Hematopoietic multipotent progenitor cell treated with erythropoietin and hydrocortisone succinate and interleukin-3 and kit ligand, for 6 days (in vitro differentiated cells): ENCODE measurements around the gene TOPBP1.

Experiments used
- DNase-seq: peaks from one replicate; pipeline ENCODE4 v3.0.0-alpha.2; 2015

Gene TOPBP1

GRCh38 chr3:133606342-133606741 is 55.4 kb downstream of the TOPBP1 start:
- no peak for DNase-seq

- DNase-seq, result no peak
Measured at GRCh38 chr3:133600572-133601081, 61.1 kb downstream of the TOPBP1 start.

- no peak for DNase-seq
Measured at GRCh38 chr3:133599280-133599679, 62.5 kb downstream of the TOPBP1 start.

- no peak for DNase-seq
Measured at GRCh38 chr3:133598405-133598804, 63.3 kb downstream of the TOPBP1 start.

GRCh38 chr3:133595341-133595740 is 66.4 kb downstream of the TOPBP1 start:
- DNase-seq, result no peak

GRCh38 chr3:133593243-133593642 is 68.5 kb downstream of the TOPBP1 start:
- DNase-seq, result no peak

- no peak for DNase-seq
Measured at GRCh38 chr3:133592843-133593242, 68.9 kb downstream of the TOPBP1 start.

- no peak for DNase-seq
Measured at GRCh38 chr3:133591271-133591742, 70.4 kb downstream of the TOPBP1 start.

GRCh38 chr3:133589503-133589902 is 72.2 kb downstream of the TOPBP1 start:
- DNase-seq, result no peak

GRCh38 chr3:133588784-133589465 is 72.8 kb downstream of the TOPBP1 start:
- DNase-seq, result no peak

- no peak for DNase-seq
Measured at GRCh38 chr3:133588035-133588434, 73.7 kb downstream of the TOPBP1 start.

GRCh38 chr3:133583396-133583795 is 78.3 kb downstream of the TOPBP1 start:
- no peak for DNase-seq

GRCh38 chr3:133578548-133579191 is 83.1 kb downstream of the TOPBP1 start:
- DNase-seq, result peak; percentile 43

- no peak for DNase-seq
Measured at GRCh38 chr3:133576169-133576568, 85.6 kb downstream of the TOPBP1 start.

GRCh38 chr3:133575086-133575485 is 86.7 kb downstream of the TOPBP1 start:
- peak; percentile 31 for DNase-seq

GRCh38 chr3:133574260-133574881 is 87.4 kb downstream of the TOPBP1 start:
- peak; percentile 85 for DNase-seq

GRCh38 chr3:133573629-133574194 is 88.0 kb downstream of the TOPBP1 start, which contains the start of gene CDV3:
CDV3 (plus strand) TSS chr3:133573686; CDS start chr3:133574045, 359 bp downstream.
- DNase-seq, result no peak

GRCh38 chr3:133573054-133573628 is 88.6 kb downstream of the TOPBP1 start:
- peak; percentile 100 for DNase-seq

- DNase-seq, result peak; percentile 86
Measured at GRCh38 chr3:133572158-133573053, 89.3 kb downstream of the TOPBP1 start.

GRCh38 chr3:133570937-133571320 is 90.8 kb downstream of the TOPBP1 start:
- DNase-seq, result peak; percentile 23

- DNase-seq, result no peak
Measured at GRCh38 chr3:133570139-133570936, 91.4 kb downstream of the TOPBP1 start.
